Coronary artery (tissue), 2 donors: ENCODE data around the gene GOLGA6D.
"Not testable (repeated sequence)": the region's sequence is repeated elsewhere in the genome, so short reads cannot be mapped to it uniquely, and the experiment has no call there.

Experiments
- DNase-seq: peaks from one replicate; pipeline ENCODE4 v3.0.0-alpha.2; 2017; ENCODE audit warnings: low spot score
- H3K27ac ChIP-seq, 2 donors: fragments of 200-600 bp; sonication (generic); one replicate each; pipeline ENCODE4 v1.5.1; 2016 to 2019
- H3K4me3 ChIP-seq: fragments of 200-600 bp; sonication (generic); 2 replicates; pipeline ENCODE4 v1.5.1; 2016; ENCODE audit warnings: mild to moderate bottlenecking, moderate library complexity
- TF ChIP-seq, protein P1 (sequence below): fragments of 200-600 bp; sonication (generic); IDR thresholded peaks from one replicate; pipeline ENCODE4 v1.5.1; 2019; ENCODE audit warnings: antibody characterized with exemption

The GOLGA6D gene, protein sequence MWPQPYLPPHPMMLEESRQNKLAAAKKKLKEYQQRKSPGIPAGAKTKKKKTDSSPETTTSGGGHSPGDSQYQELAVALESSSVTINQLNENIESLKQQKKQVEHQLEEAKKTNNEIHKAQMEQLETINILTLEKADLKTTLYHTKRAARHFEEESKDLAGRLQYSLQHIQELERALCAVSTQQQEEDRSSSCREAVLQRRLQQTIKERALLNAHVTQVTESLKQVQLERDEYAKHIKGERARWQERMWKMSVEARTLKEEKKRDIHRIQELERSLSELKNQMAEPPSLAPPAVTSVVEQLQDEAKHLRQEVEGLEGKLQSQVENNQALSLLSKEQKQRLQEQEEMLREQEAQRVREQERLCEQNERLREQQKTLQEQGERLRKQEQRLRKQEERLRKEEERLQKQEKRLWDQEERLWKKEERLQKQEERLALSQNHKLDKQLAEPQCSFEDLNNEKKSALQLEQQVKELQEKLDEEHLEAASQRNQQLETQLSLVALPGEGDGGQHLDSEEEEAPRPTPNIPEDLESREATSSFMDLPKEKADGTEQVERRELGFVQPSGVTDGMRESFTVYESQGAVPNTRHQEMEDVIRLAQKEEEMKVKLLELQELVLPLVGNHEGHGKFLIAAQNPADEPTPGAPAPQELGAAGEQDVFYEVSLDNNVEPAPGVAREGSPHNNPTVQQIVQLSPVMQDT

DNA sequence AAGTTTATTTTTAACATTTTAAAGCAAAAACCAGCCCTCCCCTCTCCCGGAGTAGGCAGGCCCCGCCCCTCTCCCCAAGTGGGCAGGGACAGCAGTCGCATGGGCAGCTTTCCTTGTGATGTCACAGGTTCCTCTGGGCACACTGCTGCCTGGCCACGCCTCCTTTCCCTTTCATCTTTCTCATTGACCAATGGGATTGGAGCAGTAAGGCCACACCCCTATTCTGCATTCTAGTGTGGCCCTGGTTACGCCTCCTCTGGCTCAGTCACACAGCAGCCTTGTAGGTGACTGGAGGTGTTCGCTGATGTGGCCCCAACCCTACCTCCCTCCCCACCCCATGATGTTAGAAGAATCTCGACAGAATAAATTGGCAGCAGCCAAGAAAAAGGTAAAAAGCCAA is at the start of gene GOLGA6D:
TSS of gene GOLGA6D (plus strand) at position 264 of the 400 bp plus-strand sequence. CDS start at position 305, 41 bp downstream.
- DNase-seq, H3K27ac ChIP-seq, H3K4me3 ChIP-seq: not testable (repeated sequence)

DNA sequence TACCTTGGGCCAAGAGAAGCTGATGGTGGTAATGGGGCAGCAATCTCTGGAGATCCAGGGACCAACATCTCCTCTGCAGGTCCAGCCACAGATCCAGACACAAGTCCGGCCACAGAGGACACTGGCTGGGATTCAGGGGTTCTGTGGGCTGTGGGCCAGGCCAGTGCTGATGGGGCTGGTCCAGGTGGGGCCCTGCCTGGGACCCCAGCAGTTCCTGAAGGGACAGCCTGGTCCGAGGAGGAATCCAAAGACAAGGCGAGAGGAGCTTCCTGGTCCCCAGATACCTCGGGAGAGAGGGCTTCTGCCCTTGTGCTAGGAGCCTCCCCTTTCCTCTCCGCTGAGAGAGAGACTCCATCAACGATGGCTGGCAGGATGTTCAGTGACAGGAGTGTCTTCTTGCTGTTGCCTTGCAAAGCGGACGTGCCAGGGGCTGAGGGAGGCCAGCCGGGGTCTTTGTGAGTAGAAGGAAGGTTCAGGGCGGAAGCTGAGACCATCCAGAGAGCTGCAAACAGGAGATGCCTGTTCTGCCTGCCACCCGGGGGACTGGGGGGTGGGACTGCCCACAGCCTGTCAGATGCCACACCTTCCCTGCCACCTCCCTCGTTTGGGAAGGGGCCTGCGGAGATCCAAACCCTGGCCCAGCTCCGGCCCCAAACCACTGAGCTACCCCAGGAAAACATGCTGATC is 49.0 kb upstream of the GOLGA6D start:
- no peak for DNase-seq
- TF ChIP-seq, protein P1, sequence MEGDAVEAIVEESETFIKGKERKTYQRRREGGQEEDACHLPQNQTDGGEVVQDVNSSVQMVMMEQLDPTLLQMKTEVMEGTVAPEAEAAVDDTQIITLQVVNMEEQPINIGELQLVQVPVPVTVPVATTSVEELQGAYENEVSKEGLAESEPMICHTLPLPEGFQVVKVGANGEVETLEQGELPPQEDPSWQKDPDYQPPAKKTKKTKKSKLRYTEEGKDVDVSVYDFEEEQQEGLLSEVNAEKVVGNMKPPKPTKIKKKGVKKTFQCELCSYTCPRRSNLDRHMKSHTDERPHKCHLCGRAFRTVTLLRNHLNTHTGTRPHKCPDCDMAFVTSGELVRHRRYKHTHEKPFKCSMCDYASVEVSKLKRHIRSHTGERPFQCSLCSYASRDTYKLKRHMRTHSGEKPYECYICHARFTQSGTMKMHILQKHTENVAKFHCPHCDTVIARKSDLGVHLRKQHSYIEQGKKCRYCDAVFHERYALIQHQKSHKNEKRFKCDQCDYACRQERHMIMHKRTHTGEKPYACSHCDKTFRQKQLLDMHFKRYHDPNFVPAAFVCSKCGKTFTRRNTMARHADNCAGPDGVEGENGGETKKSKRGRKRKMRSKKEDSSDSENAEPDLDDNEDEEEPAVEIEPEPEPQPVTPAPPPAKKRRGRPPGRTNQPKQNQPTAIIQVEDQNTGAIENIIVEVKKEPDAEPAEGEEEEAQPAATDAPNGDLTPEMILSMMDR = no peak
- Histone ChIP-seq H3K4me3 (no peak overlapping the region), H3K27ac (no peak overlapping the region)

DNA sequence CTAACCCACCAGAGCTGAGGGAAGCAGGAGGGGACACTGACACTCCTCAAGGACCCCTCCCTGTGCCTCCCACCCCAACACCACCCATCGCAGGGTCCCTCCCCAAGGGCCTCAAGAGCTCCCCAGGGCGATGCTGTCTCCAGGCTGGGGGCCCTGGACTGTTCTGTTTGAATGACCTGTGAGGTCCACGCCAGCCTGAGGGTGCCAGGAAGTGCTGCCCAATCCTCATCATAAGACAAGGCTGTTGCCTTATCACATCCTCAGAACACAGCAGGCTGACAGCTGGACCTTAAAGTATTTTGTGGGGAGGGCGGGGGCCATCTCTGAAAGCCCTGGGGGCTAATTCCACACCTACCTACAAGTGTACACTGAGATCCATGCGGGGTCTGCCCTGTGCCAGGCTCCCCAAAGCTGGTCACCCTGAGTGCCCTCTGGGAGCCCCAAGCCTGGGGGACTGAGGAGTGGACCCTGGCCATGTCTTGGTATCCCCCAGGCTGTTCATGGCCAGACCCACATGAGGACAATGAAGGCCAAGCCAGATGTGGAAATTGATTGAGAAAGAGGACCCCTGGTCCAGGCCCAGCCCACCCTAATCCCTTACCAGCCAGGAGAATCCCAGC is 48.3 kb upstream of the GOLGA6D start:
- TF ChIP-seq, protein P1 = no peak
- Histone ChIP-seq H3K4me3 (no peak overlapping the region), H3K27ac (no peak overlapping the region)
- DNase-seq = no peak

DNA sequence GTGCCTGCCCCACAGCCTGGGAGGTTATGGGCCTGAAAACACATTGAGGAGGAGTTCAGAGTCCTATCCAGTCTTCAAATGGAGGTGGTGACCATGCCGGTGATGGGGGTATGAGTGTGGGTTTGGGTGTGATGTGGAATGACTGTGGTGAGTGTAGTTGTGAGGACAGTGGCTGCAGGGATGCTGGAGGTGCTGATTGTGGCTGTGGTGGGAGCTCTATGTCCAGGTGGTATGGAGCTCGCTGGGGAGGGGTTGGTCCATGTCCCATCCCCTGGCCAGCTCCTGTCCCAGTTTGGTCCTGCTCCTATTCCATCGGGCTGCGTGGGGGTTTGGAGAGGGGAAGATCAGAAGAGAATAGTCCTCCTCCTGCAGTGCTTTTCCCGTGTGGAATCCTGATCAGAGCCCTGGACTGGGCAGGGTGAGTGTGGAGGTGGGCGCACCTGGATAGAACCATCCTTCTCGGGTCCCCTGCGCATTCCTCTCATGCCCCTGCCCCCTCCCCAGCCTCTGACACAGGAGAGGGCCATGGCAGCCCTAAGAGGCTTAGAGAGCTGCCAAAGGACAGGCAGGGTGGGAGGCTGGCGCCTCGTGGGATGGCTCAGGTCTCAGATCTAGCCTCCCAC is 47.5 kb upstream of the GOLGA6D start:
- H3K27ac ChIP-seq = no peak overlapping the region
- no peak overlapping the region for H3K4me3 ChIP-seq
- no peak for DNase-seq
- TF ChIP-seq, protein P1 = no peak

DNA sequence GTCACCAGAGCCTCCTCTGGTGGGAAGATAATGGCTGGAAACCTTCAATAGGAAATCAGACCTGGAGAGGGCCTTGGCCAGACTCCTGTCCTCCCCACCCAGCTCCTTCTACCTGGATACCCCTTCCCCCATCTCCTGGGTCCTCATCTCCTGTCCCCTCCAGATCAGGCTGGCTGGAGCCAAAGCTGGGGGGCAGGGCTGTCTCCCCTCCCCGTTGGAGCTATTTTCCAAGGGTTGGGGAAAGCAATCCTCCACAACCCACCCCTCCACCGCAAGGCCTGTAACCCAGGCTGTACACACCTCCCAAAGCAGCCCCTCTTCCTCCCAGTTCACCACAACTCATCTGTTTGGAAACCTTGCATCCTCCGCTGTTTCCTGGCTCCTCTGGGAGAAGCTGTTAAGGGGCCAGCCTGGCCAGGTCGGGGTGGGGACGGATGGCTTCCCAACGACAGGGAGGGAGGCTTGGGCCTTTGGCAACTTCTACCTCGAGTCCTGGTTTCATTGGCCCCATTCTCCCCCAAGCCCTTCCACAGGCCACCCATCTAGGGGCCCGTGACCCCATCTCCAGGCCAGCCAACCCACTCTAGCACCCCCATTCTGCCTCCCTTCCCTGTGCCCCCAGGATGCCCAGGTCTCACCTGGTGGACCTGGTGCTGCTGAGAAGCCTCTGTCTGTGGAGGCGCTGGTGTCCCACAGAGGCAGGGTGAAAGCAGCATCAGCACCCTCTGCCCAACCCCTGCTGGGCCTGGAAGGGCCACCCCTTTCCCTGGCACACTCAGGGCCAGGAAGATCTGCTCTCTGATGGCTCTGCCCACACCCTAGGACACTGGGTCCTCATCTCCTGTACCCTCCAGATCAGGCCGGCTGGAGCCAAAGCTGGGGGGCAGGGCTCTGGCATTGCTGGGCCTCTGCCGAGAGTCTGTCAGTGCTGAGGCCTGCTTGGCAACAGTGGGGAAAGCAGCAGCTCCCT is 46.6 kb upstream of the GOLGA6D start:
- Histone ChIP-seq H3K27ac (no peak overlapping the region), H3K4me3 (no peak overlapping the region)
- DNase-seq = no peak
- TF ChIP-seq, protein P1 = no peak

DNA sequence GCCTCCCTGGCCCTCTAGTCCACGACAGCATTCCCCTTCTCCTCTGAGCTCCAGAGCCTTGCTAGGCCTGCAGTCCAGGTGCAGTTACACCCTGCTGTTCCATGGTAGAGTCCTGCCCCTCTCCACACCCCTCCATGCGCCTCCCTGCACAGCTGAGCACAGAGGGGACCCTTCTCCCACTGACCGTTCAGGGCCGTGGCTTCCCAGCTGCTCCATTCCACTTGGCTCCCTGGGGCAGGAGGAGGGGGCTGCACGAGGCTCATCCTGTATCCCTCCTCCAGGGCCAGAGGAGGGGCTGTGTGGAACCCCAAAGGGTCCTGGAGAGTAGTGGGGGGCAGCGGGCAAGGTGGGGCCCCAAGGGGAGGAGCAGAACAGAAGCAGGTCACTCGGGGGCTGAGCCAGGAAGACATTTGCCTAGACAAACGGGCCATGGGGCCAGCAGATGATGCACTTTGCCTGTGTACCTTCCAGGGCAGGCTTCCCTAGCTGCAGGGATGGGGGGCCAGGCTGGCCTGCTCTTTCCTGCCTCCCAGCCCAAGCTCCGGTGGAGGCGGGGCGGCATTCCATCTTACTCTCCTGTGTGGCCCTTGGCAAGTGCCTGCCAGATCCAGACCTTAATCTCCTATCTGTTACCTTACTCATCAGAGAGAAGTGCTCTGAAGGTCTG is 45.2 kb upstream of the GOLGA6D start:
- TF ChIP-seq, protein P1 = no peak
- no peak for DNase-seq
- H3K4me3 ChIP-seq = no peak overlapping the region

More for the DNA sequence above, 45.2 kb upstream of the GOLGA6D start:
- no peak overlapping the region for H3K27ac ChIP-seq
